Femur (tissue), 1 donor: Measurements from ENCODE around the gene LRRD1.
"Not testable (repeated sequence)": the region's sequence is repeated elsewhere in the genome, so short reads cannot be mapped to it uniquely, and the experiment has no call there.

ENCODE experiments used
- DNase-seq: peaks from one replicate; pipeline ENCODE4 v3.0.0-alpha.2; 2017

LRRD1 gene

GRCh38 chr7:92137557-92137956 lies 41.4 kb downstream of the LRRD1 start:
- DNase-seq: no peak

- no peak for DNase-seq
Measured at GRCh38 chr7:92135052-92135889, 43.7 kb downstream of the LRRD1 start.

- peak; percentile 96 for DNase-seq
Measured at GRCh38 chr7:92134271-92135051, 44.5 kb downstream of the LRRD1 start, which contains the start of gene CYP51A1. Gene CYP51A1, minus strand, starts transcription at chr7:92134477. Its CDS starts 113 bp downstream, at chr7:92134364.

- DNase-seq: peak; percentile 86
Measured at GRCh38 chr7:92133737-92134270, 45.1 kb downstream of the LRRD1 start.

GRCh38 chr7:92133133-92133736 lies 45.7 kb downstream of the LRRD1 start:
- DNase-seq: no peak

GRCh38 chr7:92131764-92132330 lies 47.1 kb downstream of the LRRD1 start:
- DNase-seq: no peak

GRCh38 chr7:92131093-92131492 lies 47.8 kb downstream of the LRRD1 start:
- DNase-seq: no peak

- DNase-seq: no peak
Measured at GRCh38 chr7:92121681-92122080, 57.3 kb downstream of the LRRD1 start.

GRCh38 chr7:92119213-92119759 lies 59.7 kb downstream of the LRRD1 start:
- DNase-seq: no peak

- no peak for DNase-seq
Measured at GRCh38 chr7:92116949-92117348, 62.0 kb downstream of the LRRD1 start.

- DNase-seq: no peak
Measured at GRCh38 chr7:92115821-92116220, 63.1 kb downstream of the LRRD1 start.

- DNase-seq: no peak
Measured at GRCh38 chr7:92110857-92111256, 68.1 kb downstream of the LRRD1 start.

GRCh38 chr7:92108821-92109220 lies 70.1 kb downstream of the LRRD1 start:
- DNase-seq: no peak

GRCh38 chr7:92102862-92103261 lies 76.1 kb downstream of the LRRD1 start:
- DNase-seq: not testable (repeated sequence)

GRCh38 chr7:92100534-92100933 lies 78.4 kb downstream of the LRRD1 start:
- DNase-seq: no peak

- no peak for DNase-seq
Measured at GRCh38 chr7:92095380-92095779, 83.6 kb downstream of the LRRD1 start.
